ENCODE results near the gene ABTB2.

- TF ChIP-seq CTCF (conservative IDR thresholded peaks at IDR 0.05): no peak
- TF ChIP-seq ZFX (IDR thresholded peaks at IDR 0.05): no peak
Observed at GRCh38 chr11:34128824-34129223, 229.0 kb downstream of the ABTB2 start.
